NCI-H128 (cell line): ENCODE results near the gene APP.

Source experiments
- DNase-seq: peaks from one replicate; lab custom pipeline; 2025; ENCODE audit not compliant: unreplicated experiment; lab: John Stamatoyannopoulos, UW

Gene APP

DNA sequence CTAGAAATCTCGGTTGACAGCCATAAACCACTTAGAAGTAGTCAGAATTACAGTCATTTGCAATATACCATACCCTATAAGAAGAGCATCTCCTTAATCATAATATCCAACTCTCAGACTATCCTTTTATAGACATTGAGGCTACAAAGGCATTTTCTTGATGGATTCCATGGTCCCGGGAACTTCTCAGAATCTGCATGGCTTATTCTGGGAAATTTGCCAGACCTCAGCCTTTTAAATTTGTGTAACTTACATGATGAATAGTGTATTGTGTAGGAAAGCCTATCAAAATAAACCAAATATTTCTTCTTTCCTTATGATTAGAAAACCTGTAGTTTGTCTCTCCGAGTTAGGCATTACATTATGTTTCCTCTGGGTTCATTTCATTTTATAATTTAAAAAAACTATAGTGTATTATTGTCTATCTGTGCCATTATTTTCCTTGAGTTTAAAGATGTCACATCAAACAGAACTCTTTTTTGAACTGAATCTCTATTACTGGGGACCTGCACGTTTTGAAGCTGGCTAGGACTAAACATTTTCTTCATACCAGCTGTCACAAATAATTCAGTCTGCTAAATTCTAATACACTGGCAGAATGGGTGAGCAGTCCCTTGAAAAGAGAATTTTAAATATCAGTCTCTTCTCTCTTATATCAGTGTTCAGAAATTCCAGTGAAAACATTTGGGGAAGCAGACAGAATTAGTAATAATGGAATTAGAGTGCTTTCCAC lies 332.9 kb downstream of the APP start:
- DNase-seq: no peak

DNA sequence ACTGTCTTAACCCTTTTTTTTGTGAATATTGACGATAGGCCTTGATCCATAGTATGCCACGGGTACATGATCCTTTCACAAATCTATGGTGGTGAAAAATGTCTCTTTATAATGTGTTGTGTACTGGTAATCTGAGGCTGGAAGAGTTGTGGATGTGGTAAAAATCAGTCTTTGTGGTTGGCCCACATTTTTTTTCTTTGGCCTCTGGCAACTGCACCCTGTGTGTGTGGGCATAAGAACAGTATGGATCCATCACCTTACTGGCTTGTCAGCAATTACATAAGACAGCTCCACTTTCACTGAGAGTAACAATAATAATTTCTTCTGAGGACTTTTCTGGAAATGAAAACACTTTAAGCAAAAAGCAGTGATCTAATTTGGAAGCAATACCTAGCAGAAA lies 334.2 kb downstream of the APP start:
- DNase-seq: no peak

DNA sequence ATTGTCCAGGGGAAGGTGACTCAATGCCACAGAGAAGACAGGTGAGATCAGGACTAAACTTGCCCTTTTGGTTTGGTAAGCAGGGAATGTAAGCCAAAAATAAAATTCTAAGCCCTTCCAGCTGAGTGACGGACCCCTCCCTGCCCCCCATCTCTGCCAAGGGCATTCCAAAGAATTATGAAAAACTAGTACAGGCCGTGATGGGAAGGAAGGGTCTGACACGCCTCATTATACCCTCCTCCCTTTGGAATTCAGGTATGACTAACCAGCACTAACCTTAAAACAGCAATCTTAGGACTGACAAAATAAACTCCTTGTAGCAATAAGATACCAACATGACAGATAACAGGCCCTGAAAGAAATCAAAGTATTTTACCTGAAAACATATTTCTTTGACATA lies 336.2 kb downstream of the APP start:
- no peak for DNase-seq

DNA sequence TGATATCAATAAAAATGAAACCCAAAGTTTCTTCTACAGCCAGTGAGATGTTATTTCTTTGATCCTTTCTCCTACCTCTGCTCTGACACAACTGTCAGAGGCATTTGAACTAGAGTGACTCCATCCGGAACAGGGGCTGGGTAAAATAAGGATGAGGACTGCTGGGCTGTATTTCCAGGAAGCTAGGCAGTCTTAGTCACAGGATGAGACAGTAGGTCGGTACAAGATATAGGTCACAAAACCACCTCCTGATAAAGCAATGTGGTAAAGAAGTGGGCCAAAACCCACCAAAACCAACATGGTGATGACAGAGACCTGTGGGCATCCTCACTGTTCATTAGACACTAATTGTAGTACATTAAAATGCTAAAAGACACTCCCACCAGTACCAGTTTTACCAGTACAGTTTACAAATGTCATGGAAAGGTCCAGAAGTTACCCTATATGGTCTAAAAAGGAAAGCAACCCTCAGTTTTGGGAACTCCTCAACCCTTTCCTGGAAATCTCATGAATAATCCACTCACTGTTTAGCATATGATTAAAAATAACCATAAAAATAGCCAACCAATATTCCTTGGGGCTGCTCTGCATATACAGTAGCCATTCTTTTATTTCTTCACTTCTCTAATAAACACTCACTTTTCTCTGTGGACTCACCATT lies 339.1 kb downstream of the APP start:
- DNase-seq: no peak
